ENCODE measurements around the gene MRPL1. TPM values are rescaled to one million over a fixed set of nuclear protein-coding genes. Genes with fewer than 3 reads are reported as not detected.

The MRPL1 gene
- total and polyA plus RNA-seq, 2 of the 13 experiments (the other 11 are each of a cell fraction or from before 2014, with no cell fraction given), result 23.3 to 61.5 TPM

GRCh38 chr4:77817304-77818072 lies 45.1 kb upstream of the MRPL1 start (continued):
- no peak for TF ChIP-seq ZFAT (CRISPR knock-in tag; conservative IDR thresholded peaks at IDR 0.05)
- peak; percentile 83; the same call in 1 of the 2 replicates for TF ChIP-seq AFF4 (CRISPR knock-in tag; IDR thresholded peaks at IDR 0.05)
- TF ChIP-seq E2F1 (CRISPR knock-in tag; IDR thresholded peaks at IDR 0.05), result no peak
- no peak for TF ChIP-seq ZBTB25 (CRISPR knock-in tag; IDR thresholded peaks at IDR 0.05)
- TF ChIP-seq ARID4A (CRISPR knock-in tag; IDR thresholded peaks at IDR 0.05; ENCODE audit: borderline replicate concordance), result peak; percentile 14; the same call in 1 of the 2 replicates
- TF ChIP-seq FLYWCH1 (CRISPR knock-in tag; IDR thresholded peaks at IDR 0.05), result no peak
- TF ChIP-seq ZMYM3 (CRISPR knock-in tag; IDR thresholded peaks at IDR 0.05), result no peak
- TF ChIP-seq NFRKB (IDR thresholded peaks at IDR 0.05), result no peak
- TF ChIP-seq SP1 (IDR thresholded peaks at IDR 0.05), result no peak
- TF ChIP-seq SP1 (CRISPR knock-in tag; IDR thresholded peaks at IDR 0.05), result no peak
- TF ChIP-seq ZNF639 (CRISPR knock-in tag; conservative IDR thresholded peaks at IDR 0.05), result no peak
- TF ChIP-seq ZNF432 (CRISPR knock-in tag; IDR thresholded peaks at IDR 0.05; ENCODE audit: borderline replicate concordance), result no peak
- no peak for TF ChIP-seq ZNF879 (CRISPR knock-in tag; IDR thresholded peaks at IDR 0.05)
- no peak; the same call in 1 of the 2 replicates for TF ChIP-seq PHF21A (CRISPR knock-in tag; IDR thresholded peaks at IDR 0.05)
- no peak for TF ChIP-seq ZNF563 (CRISPR knock-in tag; IDR thresholded peaks at IDR 0.05)
- TF ChIP-seq HNF4A (CRISPR knock-in tag; IDR thresholded peaks at IDR 0.05), result peak; percentile 82
- TF ChIP-seq MTA3 (CRISPR knock-in tag; IDR thresholded peaks at IDR 0.05), result no peak
